OCI-LY7 (cell line): Measurements from ENCODE around the gene ENOX2. TPM values are rescaled to one million over a fixed set of nuclear protein-coding genes. Genes with fewer than 3 reads are reported as not detected.

Source experiments
- BruUV-seq: library from RNA; stranded (reverse); fragments of 400-500 nt; replicated peaks from 2 replicates; lab custom pipeline; 2021; lab: Mats Ljungman, UMichigan
- CTCF ChIA-PET: fragments of 300-600 bp; sonication (Branson Sonifier 250); formaldehyde crosslinking; loops from one replicate; lab custom pipeline; 2022; ENCODE audit warnings: antibody characterized with exemption; ENCODE audit not compliant: unreplicated experiment; lab: Charles Lee
- POLR2A ChIA-PET: fragments of 300-600 bp; sonication (Branson Sonifier 250); formaldehyde crosslinking; loops from one replicate; lab custom pipeline; 2022; ENCODE audit warnings: antibody characterized with exemption; lab: Charles Lee
- DNase-seq: peaks from one replicate; pipeline ENCODE4 v3.0.0-alpha.2; 2015; ENCODE audit warnings: low spot score
- H2AFZ ChIP-seq: fragments of 200-600 bp; sonication (generic), shearing (Covaris generic); 2 replicates; pipeline ENCODE4 v1.6.1; 2014; ENCODE audit warnings: mild to moderate bottlenecking, antibody characterized with exemption, low read length, moderate library complexity
- H3K27ac ChIP-seq: fragments of 200-600 bp; sonication (generic); 2 replicates; pipeline ENCODE4 v1.5.1; 2014; ENCODE audit warnings: mixed run types, low read depth, mild to moderate bottlenecking, moderate library complexity, low read length, inconsistent platforms; ENCODE audit not compliant: poor library complexity, severe bottlenecking
- H3K36me3 ChIP-seq: fragments of 200-600 bp; sonication (generic); 2 replicates; pipeline ENCODE4 v1.6.1; 2014; ENCODE audit warnings: mild to moderate bottlenecking, antibody characterized with exemption, low read length, moderate library complexity, mixed read lengths; ENCODE audit not compliant: insufficient read depth
- H3K4me1 ChIP-seq: fragments of 200-600 bp; sonication (generic); 2 replicates; pipeline ENCODE4 v1.5.1; 2014; ENCODE audit warnings: mild to moderate bottlenecking, low read length; ENCODE audit not compliant: insufficient read depth, poor library complexity, severe bottlenecking
- H3K4me2 ChIP-seq: fragments of 200-600 bp; sonication (generic); 2 replicates; pipeline ENCODE4 v1.6.1; 2014; ENCODE audit warnings: mild to moderate bottlenecking, low read length
- H3K4me3 ChIP-seq: fragments of 200-600 bp; sonication (generic); 2 replicates; pipeline ENCODE4 v1.5.1; 2014; ENCODE audit warnings: mild to moderate bottlenecking, low read depth, low read length; ENCODE audit not compliant: poor library complexity, severe bottlenecking
- H3K79me2 ChIP-seq: fragments of 200-600 bp; sonication (generic); 2 replicates; pipeline ENCODE4 v1.6.1; 2016; ENCODE audit warnings: low read depth, mild to moderate bottlenecking, low read length, moderate library complexity, mixed read lengths; ENCODE audit not compliant: insufficient read depth
- H3K9me2 ChIP-seq: fragments of 200-600 bp; sonication (generic); 2 replicates; pipeline ENCODE4 v1.6.1; 2016; ENCODE audit warnings: mild to moderate bottlenecking, low read length, mixed read lengths; ENCODE audit not compliant: insufficient read depth
- H3K9me3 ChIP-seq: fragments of 200-600 bp; sonication (generic); 2 replicates; pipeline ENCODE4 v1.6.1; 2014; ENCODE audit warnings: mild to moderate bottlenecking, mixed run types, low read length, mixed read lengths
- H4K20me1 ChIP-seq: fragments of 200-600 bp; sonication (generic); 2 replicates; pipeline ENCODE4 v1.6.1; 2014; ENCODE audit warnings: mild to moderate bottlenecking, antibody characterized with exemption, low read length, moderate library complexity, mixed read lengths; ENCODE audit not compliant: insufficient read depth
- EZH2phosphoT487 ChIP-seq: fragments of 200-600 bp; sonication (generic); IDR thresholded peaks from 2 replicates; pipeline ENCODE4 v1.6.1; 2018; ENCODE audit warnings: low read depth, borderline replicate concordance, mild to moderate bottlenecking, mixed run types, antibody characterized with exemption, low read length, moderate library complexity, mixed read lengths
- intact Hi-C: fragments of 100-400 bp; cut with micrococcal nuclease; formaldehyde crosslinking; loops from one replicate; pipeline ENCODE4 v1.10.0; 2022; ENCODE audit not compliant: unreplicated experiment
- total RNA-seq, 2 experiments: library from RNA; depleted of rRNA in 1 of 2; stranded (reverse); fragments of >200 nt in 1 of 2; shearing (Covaris generic) in 1 of 2; gene quantifications; 2 replicates each; pipeline ENCODE4 v1.2.3, GENCODE V29; 2014 to 2022
- TF ChIP-seq, protein P1 (sequence below): fragments of 200-600 bp; sonication (generic); conservative IDR thresholded peaks from 2 replicates; pipeline ENCODE4 v1.5.1; 2014; ENCODE audit warnings: mild to moderate bottlenecking, antibody characterized with exemption, low read length, moderate library complexity, mixed read lengths

The ENOX2 gene
- total RNA-seq, 2 experiments from 2014 or later, result 5.0 to 11.9 TPM

DNA sequence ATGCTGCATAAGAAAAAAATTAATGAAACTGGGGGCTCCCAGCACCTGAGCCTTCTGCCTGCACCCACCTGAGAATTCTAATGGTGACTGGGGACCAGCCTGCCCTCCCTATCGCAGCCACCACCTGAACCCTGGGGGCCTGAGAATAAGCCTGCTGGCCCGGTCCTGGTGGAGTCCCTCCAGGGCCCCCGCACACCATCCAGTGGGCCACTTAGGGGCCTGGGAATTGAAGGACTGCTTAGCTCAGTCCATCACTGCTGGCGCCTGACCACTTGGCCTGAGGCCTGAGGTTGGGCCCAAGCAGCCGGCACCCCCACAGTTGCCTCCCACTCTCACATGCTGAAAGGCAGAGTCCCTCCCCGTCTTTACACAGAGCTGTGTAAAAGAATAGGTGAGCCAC, 230.8 kb downstream of the ENOX2 start:
- intact Hi-C loops, result no loop called here
- POLR2A ChIA-PET, result no interaction called here
- no peak overlapping the region for H3K4me3 ChIP-seq
- H3K9me2 ChIP-seq, result no peaks in the 10 kb centered on the region
- no peak overlapping the region for H3K4me2 ChIP-seq
- no peaks in the 10 kb centered on the region for H4K20me1 ChIP-seq
- H3K27ac ChIP-seq, result no peak overlapping the region
- H3K9me3 ChIP-seq, result no peaks in the 10 kb centered on the region
- TF ChIP-seq, protein P1, sequence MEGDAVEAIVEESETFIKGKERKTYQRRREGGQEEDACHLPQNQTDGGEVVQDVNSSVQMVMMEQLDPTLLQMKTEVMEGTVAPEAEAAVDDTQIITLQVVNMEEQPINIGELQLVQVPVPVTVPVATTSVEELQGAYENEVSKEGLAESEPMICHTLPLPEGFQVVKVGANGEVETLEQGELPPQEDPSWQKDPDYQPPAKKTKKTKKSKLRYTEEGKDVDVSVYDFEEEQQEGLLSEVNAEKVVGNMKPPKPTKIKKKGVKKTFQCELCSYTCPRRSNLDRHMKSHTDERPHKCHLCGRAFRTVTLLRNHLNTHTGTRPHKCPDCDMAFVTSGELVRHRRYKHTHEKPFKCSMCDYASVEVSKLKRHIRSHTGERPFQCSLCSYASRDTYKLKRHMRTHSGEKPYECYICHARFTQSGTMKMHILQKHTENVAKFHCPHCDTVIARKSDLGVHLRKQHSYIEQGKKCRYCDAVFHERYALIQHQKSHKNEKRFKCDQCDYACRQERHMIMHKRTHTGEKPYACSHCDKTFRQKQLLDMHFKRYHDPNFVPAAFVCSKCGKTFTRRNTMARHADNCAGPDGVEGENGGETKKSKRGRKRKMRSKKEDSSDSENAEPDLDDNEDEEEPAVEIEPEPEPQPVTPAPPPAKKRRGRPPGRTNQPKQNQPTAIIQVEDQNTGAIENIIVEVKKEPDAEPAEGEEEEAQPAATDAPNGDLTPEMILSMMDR, result no peak
- TF ChIP-seq EZH2phosphoT487, result no peak
- CTCF ChIA-PET, result no interaction called here
- DNase-seq, result no peak
- BruUV-seq, result no TSS peak
- H3K4me1 ChIP-seq, result no peaks in the 10 kb centered on the region
- H2AFZ ChIP-seq, result no peak overlapping the region
- H3K36me3 ChIP-seq, result no peaks in the 10 kb centered on the region
- H3K79me2 ChIP-seq, result no peaks in the 10 kb centered on the region

DNA sequence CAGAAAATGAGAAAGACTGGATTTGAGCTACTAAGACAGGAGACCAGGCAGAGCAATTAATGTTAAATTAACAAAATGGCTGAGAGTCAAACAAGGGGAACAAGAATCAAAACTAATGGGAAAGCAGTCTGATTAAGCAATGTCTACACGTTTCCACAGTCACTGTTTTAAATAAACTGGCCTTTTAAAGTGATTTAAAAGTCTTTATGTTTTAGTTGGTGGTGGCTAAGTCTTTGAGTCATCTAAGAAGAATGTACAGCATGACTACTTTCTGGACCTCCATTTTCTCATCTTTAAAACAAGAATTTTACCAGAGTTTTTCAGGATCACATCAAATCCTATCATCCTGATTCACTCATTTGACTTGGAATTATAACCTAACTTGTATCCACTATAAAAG, 233.8 kb downstream of the ENOX2 start:
- no peak for DNase-seq
- TF ChIP-seq, protein P1, result no peak
- Histone ChIP-seq H3K4me3 (no peak overlapping the region), H3K4me1 (no peaks in the 10 kb centered on the region), H3K4me2 (no peak overlapping the region), H3K79me2 (no peaks in the 10 kb centered on the region), H3K36me3 (no peaks in the 10 kb centered on the region), H4K20me1 (no peaks in the 10 kb centered on the region), H2AFZ (no peak overlapping the region), H3K9me3 (no peaks in the 10 kb centered on the region), H3K9me2 (no peaks in the 10 kb centered on the region), H3K27ac (no peak overlapping the region)
- POLR2A ChIA-PET, result interaction anchor here (0.7 kb wide), 1 partner anchor 67 kb away, joined by 3 read pairs; no protein-coding TSS in a partner anchor
- intact Hi-C loops, result no loop called here
- BruUV-seq, result no TSS peak
- CTCF ChIA-PET, result no interaction called here

DNA sequence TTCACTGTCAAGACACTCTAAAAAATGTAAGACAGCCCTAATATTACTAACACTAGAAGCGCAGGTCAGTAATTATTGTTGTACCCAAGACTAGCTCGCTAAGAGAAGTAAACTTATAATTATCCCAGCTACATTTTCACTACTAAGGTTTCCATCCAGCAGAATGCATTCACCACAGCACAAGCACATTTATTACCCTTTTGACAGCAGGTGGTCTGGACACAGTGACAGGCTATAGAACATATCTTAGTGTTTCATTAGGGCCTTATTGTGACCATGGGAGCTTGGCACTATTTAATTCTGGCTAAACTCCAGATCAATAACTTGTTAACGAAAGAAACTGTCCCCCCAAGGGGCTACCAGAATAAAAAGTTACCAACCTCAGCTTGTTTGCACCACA, 237.7 kb downstream of the ENOX2 start:
- Histone ChIP-seq H4K20me1 (no peaks in the 10 kb centered on the region), H2AFZ (no peak overlapping the region), H3K27ac (no peak overlapping the region), H3K79me2 (no peaks in the 10 kb centered on the region), H3K9me3 (no peaks in the 10 kb centered on the region), H3K9me2 (no peaks in the 10 kb centered on the region), H3K4me2 (no peak overlapping the region), H3K4me3 (no peak overlapping the region), H3K36me3 (no peaks in the 10 kb centered on the region), H3K4me1 (no peaks in the 10 kb centered on the region)
- BruUV-seq, result no TSS peak
- no peak for TF ChIP-seq EZH2phosphoT487
- TF ChIP-seq, protein P1, result no peak
- intact Hi-C loops, result no loop called here
- no peak for DNase-seq
- ChIA-PET CTCF (no interaction called here), POLR2A (no interaction called here)
